ENCODE results near the gene ZFP36L2.

- TF ChIP-seq CTCF (IDR thresholded peaks at IDR 0.05) (no peak), POLR2AphosphoS5 (IDR thresholded peaks at IDR 0.05) (no peak), POLR2A (IDR thresholded peaks at IDR 0.05) (no peak)
These were observed 14.1 kb downstream of the ZFP36L2 start for GRCh38 chr2:43212216-43212835.
